Kidney (tissue), 14 donors: ENCODE results near the gene GMPR2. TPM values are rescaled to one million over a fixed set of nuclear protein-coding genes. Genes with fewer than 3 reads are reported as not detected.
A peak's percentile ranks its signal among the peaks of the same experiment; 100 is the strongest.

ENCODE experiments used
- DNase-seq, 5 donors: peaks; one replicate each; pipeline ENCODE4 v3.0.0-alpha.2; 2013 to 2020
- FAIRE-seq: peaks from 2 replicates; lab custom pipeline; 2012; peaks lifted over from hg19 to GRCh38; lab: Jason Lieb, UNC
- H3K27ac ChIP-seq, 2 donors: one replicate each; pipeline ENCODE4 v1.7.0; 2013; ENCODE audit warnings: low read depth in 2 of 2, low read length in 2 of 2, inconsistent platforms in 1 of 2
- H3K27me3 ChIP-seq: one replicate; pipeline ENCODE4 v1.7.1; 2013; ENCODE audit warnings: low read length, inconsistent platforms; ENCODE audit not compliant: control insufficient read depth, insufficient read depth
- H3K36me3 ChIP-seq, 3 donors: one replicate each; pipeline versions ENCODE4 v1.7.0 to v1.7.1; 2013; ENCODE audit warnings: low read length in 3 of 3, control low read depth in 1 of 3, inconsistent platforms in 1 of 3; ENCODE audit not compliant: insufficient read depth in 3 of 3, control insufficient read depth in 2 of 3
- H3K4me1 ChIP-seq, 3 donors: one replicate each; pipeline versions ENCODE4 v1.7.0 to v1.7.1; 2013; ENCODE audit warnings: low read length in 3 of 3, inconsistent platforms in 1 of 3, low read depth in 1 of 3; ENCODE audit not compliant: control insufficient read depth in 2 of 3, insufficient read depth in 2 of 3
- H3K4me3 ChIP-seq, 3 donors: one replicate each; pipeline versions ENCODE4 v1.7.0 to v1.8.1; 2013; ENCODE audit warnings: low read length in 3 of 3, control low read depth in 1 of 3, inconsistent platforms in 1 of 3
- H3K9ac ChIP-seq, 3 donors: one replicate each; pipeline versions ENCODE4 v1.7.0 to v1.7.1; 2013; ENCODE audit warnings: low read length in 3 of 3, control low read depth in 1 of 3, inconsistent platforms in 1 of 3
- H3K9me3 ChIP-seq, 3 donors: one replicate each; pipeline versions ENCODE4 v1.7.0 to v1.7.1; 2013; ENCODE audit warnings: low read length in 3 of 3, control low read depth in 1 of 3, inconsistent platforms in 1 of 3; ENCODE audit not compliant: control insufficient read depth in 2 of 3, insufficient read depth in 1 of 3
- intact Hi-C: fragments of 100-400 bp; cut with DNase I; formaldehyde crosslinking; loops from one replicate; pipeline ENCODE4 v1.11.1; 2022
- polyA plus RNA-seq: library from polyadenylated mRNA; stranded (reverse); fragments of 350-450 nt; fragmentation: Illumina TruSeq; extraction: RNeasy Lipid Tissue Mini Kit (QIAGEN cat#74804); gene quantifications from one replicate; pipeline ENCODE4 v1.2.3, GENCODE V29; 2014; ENCODE audit warnings: low read depth, low replicate concordance; ENCODE audit not compliant: insufficient read depth
- total RNA-seq: library from RNA; stranded (reverse); fragmentation: NEBNext Ultra II Directional; extraction: Animal tissue kit (Norgen Biotek cat#: 25700); gene quantifications from one replicate; pipeline ENCODE4 v1.2.1, GENCODE V29; 2021
- TF ChIP-seq, protein P1 (sequence below): IDR thresholded peaks from 3 replicates; pipeline ENCODE4 v1.5.1; 2012; ENCODE audit warnings: mild to moderate bottlenecking, moderate library complexity, borderline replicate concordance; ENCODE audit not compliant: insufficient read depth; ENCODE audit errors: extremely low read depth
- donor health status: control.
- donor health status: control.
- donor health status: control.
- donor health status: control.
- donor health status: control.
- donor health status: DM: yes; HTN: yes; CAD: no.
- donor health status: Normal renal cell carcinoma (clear cell type).

GMPR2 gene
- total and polyA plus RNA-seq, 2 donors from 2014 or later = 75.0 to 92.5 TPM

DNA sequence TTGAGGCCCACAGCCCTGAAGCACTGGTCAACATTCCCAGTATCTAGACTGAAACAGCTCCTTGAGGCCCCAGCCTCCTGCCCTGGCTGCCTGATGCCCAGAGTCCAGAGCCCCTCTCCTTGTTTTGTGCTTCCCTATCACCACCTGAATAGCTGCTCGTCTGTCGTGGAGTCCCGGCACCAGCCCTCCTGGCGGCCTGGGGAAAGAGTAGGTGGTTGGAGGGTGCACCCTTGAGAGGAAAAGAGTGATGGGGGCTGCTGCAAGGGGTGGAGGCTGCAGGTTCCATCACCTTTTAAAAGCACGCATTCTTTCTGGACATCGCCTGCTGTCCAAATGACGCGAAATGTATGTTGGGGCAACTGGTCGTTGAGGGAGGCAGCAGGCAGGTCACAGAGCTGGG, 35.5 kb downstream of the GMPR2 start:
- Histone ChIP-seq H3K27me3 (no peaks in the 10 kb centered on the region), H3K9me3 (no peaks in the 10 kb centered on the region), H3K9ac (no peak overlapping the region), H3K4me3 (no peak overlapping the region), H3K27ac (no peak overlapping the region), H3K36me3 (peaks cover 0 to 7% (median 7%) of the 10 kb centered on the region in 3 donors), H3K4me1 (peaks cover 0 to 10% (median 0%) of the 10 kb centered on the region in 3 donors)
- FAIRE-seq (no peak), DNase-seq (peak in 1 of 5 donors; percentile 54)
- TF ChIP-seq, protein P1, sequence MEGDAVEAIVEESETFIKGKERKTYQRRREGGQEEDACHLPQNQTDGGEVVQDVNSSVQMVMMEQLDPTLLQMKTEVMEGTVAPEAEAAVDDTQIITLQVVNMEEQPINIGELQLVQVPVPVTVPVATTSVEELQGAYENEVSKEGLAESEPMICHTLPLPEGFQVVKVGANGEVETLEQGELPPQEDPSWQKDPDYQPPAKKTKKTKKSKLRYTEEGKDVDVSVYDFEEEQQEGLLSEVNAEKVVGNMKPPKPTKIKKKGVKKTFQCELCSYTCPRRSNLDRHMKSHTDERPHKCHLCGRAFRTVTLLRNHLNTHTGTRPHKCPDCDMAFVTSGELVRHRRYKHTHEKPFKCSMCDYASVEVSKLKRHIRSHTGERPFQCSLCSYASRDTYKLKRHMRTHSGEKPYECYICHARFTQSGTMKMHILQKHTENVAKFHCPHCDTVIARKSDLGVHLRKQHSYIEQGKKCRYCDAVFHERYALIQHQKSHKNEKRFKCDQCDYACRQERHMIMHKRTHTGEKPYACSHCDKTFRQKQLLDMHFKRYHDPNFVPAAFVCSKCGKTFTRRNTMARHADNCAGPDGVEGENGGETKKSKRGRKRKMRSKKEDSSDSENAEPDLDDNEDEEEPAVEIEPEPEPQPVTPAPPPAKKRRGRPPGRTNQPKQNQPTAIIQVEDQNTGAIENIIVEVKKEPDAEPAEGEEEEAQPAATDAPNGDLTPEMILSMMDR = no peak
- intact Hi-C loops = no loop called here

DNA sequence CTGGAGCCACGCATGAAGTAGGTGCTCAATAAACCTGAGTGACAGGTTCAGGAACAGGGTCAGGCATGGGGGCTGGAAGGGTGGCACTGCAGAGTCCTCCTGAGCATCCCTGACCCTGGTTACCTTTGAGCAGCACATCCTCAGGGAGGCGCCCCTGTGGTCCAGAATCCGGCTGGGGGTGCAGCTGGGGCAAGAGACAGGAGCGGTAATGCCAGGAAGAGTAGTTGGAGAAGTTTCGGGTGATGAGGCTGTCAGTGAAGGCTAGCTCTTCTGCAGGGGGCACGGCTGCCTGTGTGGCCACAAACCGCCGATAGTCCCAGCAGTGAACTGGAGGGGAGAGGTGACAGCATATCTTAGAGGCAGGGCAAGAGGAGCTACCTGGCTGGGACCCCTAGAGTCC, 36.6 kb downstream of the GMPR2 start:
- DNase-seq (peak in 1 of 5 donors; percentile 62), FAIRE-seq (no peak)
- H3K9ac ChIP-seq = no peak overlapping the region
- no peak overlapping the region for H3K4me3 ChIP-seq
- no peak overlapping the region for H3K27ac ChIP-seq
- TF ChIP-seq, protein P1 = no peak
- no peaks in the 10 kb centered on the region for H3K27me3 ChIP-seq
- H3K36me3 ChIP-seq = peaks cover 0 to 7% (median 7%) of the 10 kb centered on the region in 3 donors
- H3K4me1 ChIP-seq = peaks cover 0 to 10% (median 0%) of the 10 kb centered on the region in 3 donors
- no peaks in the 10 kb centered on the region for H3K9me3 ChIP-seq
- intact Hi-C loops = no loop called here

DNA sequence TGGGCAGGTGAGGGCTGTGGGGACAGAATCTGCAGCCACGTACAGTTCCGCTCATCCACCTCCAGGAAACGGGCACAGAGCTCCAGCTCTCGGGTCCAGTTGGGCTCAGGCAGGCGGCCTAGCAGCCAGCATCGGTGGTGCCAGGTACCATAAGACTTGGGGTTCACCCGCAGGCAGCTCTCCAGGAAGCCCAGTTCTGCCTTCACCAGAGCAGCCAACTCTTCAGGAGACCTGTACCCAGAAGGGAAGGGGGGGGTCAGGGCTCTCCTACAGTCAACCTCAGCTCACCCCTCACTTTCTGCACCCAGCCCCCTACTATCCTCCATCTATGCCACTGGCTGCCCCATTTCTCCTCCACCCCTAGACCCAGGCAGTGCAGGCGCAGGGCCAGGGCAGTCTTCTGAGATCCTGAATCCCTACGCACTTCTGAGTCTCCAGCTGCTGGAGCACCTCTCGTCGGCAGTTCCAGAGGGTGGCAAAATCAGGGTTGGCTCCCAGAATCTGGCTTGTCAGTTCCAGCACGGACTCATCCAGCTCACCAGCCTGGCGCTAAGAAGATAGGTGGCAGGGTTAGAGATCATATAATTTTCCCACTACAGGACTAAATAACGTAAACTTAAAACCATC, 37.3 kb downstream of the GMPR2 start:
- Histone ChIP-seq H3K4me1 (peaks cover 0 to 10% (median 0%) of the 10 kb centered on the region in 3 donors), H3K9me3 (no peaks in the 10 kb centered on the region), H3K9ac (no peak overlapping the region), H3K36me3 (peaks cover 0 to 7% (median 7%) of the 10 kb centered on the region in 3 donors), H3K4me3 (peak overlapping the region in 1 of 3 donors; percentile 95), H3K27me3 (no peaks in the 10 kb centered on the region), H3K27ac (no peak overlapping the region)
- DNase-seq (peak in 1 of 5 donors; percentile 54), FAIRE-seq (no peak)
- intact Hi-C loops = no loop called here
- TF ChIP-seq, protein P1 = no peak
